ENCODE data around the gene MARCHF3.
"Not testable (repeated sequence)": the region's sequence is repeated elsewhere in the genome, so short reads cannot be mapped to it uniquely, and the experiment has no call there.

The MARCHF3 gene

DNA sequence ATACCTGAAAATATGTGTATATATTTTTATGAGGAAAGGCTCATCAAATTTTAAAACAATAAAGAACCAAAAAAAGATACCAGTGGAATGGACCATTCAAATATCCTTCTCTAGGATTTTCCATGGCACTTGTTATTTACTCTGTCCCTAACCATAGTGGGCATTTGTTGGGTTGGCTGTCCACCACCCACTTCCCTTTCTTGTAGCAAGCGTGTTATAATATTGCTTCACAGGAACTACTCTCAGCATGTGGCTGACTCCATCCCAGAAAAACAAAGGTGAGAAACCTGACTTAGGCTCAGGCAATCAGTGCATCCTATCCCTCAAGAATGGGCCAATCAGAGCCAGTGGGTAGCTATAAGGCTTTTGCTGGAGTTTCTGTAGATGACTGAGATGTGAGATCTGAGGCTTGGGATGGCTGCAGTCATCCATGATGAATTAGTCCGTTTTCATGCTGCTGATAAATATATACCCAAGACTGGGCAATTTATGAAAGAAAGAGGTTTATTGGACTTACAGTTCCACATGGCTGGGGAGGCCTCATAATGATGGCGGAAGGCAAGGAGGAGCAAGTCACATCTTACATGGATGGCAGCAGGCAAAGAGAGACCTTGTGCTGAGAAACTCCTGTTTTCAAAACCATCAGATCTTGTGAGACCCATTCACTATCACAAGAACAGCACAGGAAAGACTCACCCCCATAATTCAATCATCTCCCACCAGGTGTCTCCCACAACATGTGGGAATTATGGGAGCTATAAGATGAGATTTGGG lies 25.7 kb upstream of the MARCHF3 start:
- no peaks in the 10 kb centered on the region for H3K9me3 ChIP-seq
- intact Hi-C loops (cut with DNase I; ENCODE audit: low total_unique reads) = no loop called here
- TF ChIP-seq, protein P1, sequence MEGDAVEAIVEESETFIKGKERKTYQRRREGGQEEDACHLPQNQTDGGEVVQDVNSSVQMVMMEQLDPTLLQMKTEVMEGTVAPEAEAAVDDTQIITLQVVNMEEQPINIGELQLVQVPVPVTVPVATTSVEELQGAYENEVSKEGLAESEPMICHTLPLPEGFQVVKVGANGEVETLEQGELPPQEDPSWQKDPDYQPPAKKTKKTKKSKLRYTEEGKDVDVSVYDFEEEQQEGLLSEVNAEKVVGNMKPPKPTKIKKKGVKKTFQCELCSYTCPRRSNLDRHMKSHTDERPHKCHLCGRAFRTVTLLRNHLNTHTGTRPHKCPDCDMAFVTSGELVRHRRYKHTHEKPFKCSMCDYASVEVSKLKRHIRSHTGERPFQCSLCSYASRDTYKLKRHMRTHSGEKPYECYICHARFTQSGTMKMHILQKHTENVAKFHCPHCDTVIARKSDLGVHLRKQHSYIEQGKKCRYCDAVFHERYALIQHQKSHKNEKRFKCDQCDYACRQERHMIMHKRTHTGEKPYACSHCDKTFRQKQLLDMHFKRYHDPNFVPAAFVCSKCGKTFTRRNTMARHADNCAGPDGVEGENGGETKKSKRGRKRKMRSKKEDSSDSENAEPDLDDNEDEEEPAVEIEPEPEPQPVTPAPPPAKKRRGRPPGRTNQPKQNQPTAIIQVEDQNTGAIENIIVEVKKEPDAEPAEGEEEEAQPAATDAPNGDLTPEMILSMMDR (IDR thresholded peaks at IDR 0.05) = no peak
- DNase-seq = no peak
- H3K36me3 ChIP-seq = no peaks in the 10 kb centered on the region
- H3K27me3 ChIP-seq = no peaks in the 10 kb centered on the region
- H3K4me1 ChIP-seq = no peaks in the 10 kb centered on the region
- H3K4me3 ChIP-seq = no peak overlapping the region
- H3K27ac ChIP-seq = no peak overlapping the region

DNA sequence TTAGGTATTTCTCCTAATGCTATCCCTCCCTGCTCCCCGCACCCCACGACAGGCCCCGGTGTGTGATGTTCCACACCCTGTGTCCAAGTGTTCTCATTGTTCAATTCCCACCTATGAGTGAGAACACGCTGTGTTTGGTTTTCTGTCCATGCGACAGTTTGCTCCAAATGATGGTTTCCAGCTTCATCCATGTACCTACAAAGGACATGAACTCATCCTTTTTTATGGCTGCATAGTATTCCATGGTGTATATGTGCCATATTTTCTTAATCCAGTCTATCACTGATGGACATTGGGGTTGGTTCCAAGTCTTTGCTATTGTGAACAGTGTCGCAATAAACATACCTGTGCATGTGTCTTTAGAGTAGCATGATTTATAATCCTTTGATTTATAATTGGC lies 23.2 kb upstream of the MARCHF3 start:
- H3K36me3 ChIP-seq; H3K27ac ChIP-seq; H3K4me1 ChIP-seq; DNase-seq; intact Hi-C loops (cut with DNase I; ENCODE audit: low total_unique reads); H3K4me3 ChIP-seq; H3K27me3 ChIP-seq; H3K9me3 ChIP-seq: not testable (repeated sequence)

DNA sequence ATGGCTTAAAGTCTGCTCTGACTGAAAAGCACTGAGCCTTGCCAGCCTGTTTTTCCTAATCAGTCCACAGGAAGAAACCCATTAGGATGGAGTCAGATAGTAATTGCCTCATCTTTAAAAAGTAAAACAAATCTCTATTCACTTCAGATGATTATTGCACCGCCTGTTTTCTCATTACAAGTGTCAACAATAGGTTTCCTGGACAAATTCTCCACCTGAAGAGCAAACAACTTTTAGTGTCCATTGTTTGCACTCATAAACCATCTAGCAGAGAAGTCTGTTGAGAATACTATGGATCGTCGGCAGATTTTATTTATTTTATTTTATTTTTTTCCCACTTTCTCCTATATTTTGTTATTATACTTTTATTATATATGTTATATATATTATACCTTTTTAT lies 22.7 kb upstream of the MARCHF3 start:
- intact Hi-C loops (cut with DNase I; ENCODE audit: low total_unique reads) = no loop called here
- TF ChIP-seq, protein P1 (IDR thresholded peaks at IDR 0.05) = no peak
- no peak for DNase-seq
- Histone ChIP-seq H3K4me3 (no peak overlapping the region), H3K9me3 (no peaks in the 10 kb centered on the region), H3K27me3 (no peaks in the 10 kb centered on the region), H3K27ac (no peak overlapping the region), H3K4me1 (no peaks in the 10 kb centered on the region), H3K36me3 (no peaks in the 10 kb centered on the region)

DNA sequence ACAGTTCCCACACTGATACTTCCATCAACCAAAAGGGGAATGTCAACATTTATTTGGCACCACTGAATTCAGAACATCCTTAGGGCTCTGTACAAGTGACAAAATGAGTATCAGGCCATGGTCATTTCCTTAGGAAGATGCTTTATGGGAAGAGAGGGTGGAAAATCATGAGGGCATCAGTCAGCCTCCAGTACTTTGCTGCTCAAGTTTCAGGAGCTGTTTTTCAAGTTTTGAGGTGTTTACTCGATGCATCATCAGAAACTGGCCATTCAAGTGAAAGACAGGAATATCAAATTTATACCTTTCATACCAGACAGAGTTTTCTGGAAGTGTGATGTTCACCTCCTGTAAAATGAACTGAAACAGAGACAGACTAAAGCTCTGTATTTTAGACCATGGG lies 21.2 kb upstream of the MARCHF3 start:
- no peak overlapping the region for H3K4me3 ChIP-seq
- TF ChIP-seq, protein P1 (IDR thresholded peaks at IDR 0.05) = no peak
- no peaks in the 10 kb centered on the region for H3K36me3 ChIP-seq
- no peak overlapping the region for H3K27ac ChIP-seq
- H3K27me3 ChIP-seq = no peaks in the 10 kb centered on the region
- no peaks in the 10 kb centered on the region for H3K4me1 ChIP-seq
- DNase-seq = no peak
- intact Hi-C loops (cut with DNase I; ENCODE audit: low total_unique reads) = no loop called here
- no peaks in the 10 kb centered on the region for H3K9me3 ChIP-seq

DNA sequence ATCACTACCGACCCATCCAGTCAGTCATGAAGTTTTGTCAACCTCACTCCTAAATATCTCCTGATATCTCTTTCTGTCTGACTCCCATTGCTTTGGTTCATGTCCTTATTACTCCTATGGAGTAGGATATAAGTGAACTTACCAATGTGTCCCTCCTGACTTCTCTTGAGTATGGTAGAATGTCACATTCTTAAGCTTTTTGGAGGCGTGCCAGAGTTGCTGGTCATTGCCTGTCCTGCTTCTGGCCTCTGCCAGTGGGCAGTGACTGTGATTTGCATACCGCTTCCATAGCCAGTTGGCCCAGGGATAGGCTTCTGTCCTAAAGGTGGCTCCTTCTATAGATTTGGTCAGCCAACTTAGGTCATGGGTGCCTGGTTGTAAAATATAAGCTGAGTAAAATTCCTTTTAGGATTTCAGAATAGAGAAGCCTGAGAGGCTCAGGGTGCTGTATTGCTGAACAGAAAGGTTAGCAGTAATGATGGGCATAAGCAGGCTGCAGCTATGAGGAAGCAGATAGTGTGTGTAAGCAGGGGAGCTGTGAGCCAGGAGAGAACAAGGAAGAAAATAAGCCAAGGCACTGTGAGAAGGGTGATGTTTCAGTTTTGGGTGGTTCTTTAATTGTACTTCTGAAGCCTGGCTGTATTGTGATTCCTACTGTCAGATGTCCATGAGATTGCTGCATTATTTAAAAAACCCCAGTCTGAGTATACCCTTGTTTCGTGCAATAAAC lies 16.1 kb upstream of the MARCHF3 start:
- intact Hi-C loops (cut with DNase I; ENCODE audit: low total_unique reads) = no loop called here
- no peaks in the 10 kb centered on the region for H3K27me3 ChIP-seq
- TF ChIP-seq, protein P1 (IDR thresholded peaks at IDR 0.05) = no peak
- H3K9me3 ChIP-seq = no peaks in the 10 kb centered on the region
- peaks cover 0 to 9% (median 4%) of the 10 kb centered on the region in 4 donors for H3K4me1 ChIP-seq
- no peak overlapping the region for H3K27ac ChIP-seq
- no peak for DNase-seq
- H3K36me3 ChIP-seq = no peaks in the 10 kb centered on the region
- H3K4me3 ChIP-seq = no peak overlapping the region

DNA sequence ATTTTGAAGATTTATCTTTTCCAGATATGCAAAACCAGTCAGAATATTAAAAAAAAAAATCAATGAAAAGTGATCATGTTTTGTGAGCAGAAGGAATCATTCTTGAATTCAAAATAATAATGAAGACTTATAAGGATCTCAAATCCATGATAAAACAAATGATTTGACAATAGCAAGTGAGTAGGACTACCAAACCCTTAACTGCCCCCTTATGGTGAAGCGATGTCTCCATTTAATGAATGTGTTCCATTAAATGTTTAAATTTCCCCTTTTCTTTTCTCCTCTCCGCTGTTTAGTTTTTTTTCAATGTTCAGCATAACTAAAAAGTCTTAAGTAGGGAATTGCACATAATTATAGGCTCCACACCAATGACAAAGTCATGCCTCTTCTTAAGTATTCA lies 12.2 kb upstream of the MARCHF3 start:
- Histone ChIP-seq H3K27ac (peak overlapping the region in 1 of 2 donors; percentile 72), H3K27me3 (no peaks in the 10 kb centered on the region), H3K9me3 (no peaks in the 10 kb centered on the region), H3K36me3 (no peaks in the 10 kb centered on the region), H3K4me1 (peaks cover 0 to 16% (median 11%) of the 10 kb centered on the region in 4 donors), H3K4me3 (no peak overlapping the region)
- DNase-seq = no peak
- intact Hi-C loops (cut with DNase I; ENCODE audit: low total_unique reads) = no loop called here
- TF ChIP-seq, protein P1 (IDR thresholded peaks at IDR 0.05) = peak; percentile 24 to 26

Data from tibial artery (tissue), 4 donors.